ENCODE data around the gene FARP2.

The FARP2 gene

DNA sequence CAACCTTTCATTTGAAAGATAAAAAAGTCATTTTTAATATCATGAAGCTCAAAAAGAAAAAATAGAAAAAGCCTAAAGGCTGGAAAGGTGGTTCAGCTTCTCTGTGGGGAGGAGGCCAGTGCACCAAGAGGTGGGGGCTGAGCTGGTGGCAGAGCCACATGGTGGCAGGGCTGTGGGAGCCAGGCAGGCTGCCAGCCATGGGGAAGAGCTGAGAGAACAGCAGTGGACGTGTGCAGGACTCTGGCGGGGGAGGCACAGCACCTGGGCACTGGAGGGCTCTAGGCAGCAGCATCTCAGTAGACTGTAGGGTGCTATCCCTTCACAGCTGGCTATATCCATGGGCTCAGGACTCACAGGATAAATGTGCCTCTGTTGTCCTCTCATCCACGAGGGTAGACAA is 104.5 kb downstream of the FARP2 start:
- DNase-seq = no peak

DNA sequence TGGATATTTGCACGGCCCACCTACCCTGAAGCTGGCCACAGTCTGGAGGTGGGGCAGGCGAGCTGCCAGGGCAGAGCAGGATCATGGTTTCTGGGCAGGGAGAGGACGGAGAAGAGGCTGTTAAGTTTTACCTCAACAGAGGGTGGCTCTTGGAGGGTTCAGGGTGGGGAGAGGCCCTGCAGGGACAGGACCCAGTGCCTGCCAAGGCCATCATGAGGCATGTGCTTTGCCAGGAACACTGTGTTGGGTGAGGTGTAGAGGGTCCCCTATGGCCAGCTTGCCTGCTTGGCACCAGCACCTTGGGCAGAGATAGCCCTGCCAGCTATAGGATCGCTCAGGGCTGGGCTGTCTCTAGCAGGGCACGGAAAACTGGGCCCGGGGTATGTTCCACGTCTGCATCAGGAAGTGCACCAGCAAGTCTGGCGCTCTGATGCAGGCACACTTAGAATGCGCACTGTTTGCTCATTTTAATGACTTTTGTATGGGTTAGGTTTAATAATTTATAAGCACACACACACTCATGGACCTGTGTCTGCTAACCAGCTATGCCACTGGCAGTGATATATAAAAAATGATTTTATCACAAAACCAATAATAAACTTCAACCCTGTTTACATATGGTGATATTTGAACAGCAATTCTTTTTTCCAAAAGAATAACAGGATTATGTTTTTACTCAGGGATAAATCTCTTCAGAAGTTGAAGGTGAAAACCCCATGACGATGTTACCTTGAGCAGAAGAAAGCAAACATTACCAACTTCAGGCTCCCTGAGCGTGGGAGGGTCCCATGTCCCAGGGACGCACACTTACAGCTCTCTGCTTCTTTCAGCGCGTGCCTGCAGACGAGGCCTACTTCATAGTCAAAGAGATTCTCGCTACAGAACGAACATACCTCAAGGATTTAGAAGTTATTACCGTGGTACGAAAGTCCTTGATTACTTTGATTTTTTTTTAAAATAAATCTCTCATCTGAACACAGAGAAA is 105.9 kb downstream of the FARP2 start:
- DNase-seq = no peak

DNA sequence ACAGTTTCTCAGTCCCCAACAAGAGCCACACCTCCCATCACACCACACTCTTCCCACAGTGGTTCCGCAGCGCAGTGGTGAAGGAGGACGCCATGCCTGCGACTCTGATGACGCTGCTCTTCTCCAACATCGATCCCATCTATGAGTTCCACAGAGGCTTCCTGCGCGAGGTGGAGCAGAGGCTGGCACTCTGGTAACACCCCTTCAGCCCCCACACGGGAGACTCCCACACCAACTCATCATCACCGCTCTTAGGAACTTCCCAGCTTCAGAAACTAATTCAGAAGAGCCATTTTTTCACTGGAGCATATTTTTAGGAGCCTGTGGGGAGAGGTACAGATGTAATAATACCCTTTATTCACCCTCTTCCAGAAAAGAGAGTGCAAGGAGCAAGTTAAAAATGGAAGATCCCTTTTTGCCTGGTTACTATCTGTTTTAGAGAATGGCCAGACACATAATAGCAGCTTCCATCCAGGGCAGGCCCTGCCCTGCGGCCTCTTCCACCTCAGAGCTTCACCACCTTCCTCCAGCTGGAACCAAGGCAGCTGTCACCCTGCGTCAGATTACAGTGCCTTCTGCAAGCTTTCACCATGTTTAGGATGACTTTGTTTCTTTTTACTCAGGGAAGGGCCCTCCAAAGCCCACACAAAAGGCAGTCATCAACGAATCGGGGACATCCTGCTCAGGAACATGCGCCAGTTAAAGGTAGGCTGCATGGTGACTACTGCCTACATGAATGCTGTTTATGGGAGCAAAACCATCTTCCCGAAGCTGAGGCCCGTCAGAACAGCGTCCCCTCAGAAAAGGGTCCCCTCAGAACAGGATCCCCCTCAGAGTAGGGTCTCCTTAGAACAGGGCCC is 107.4 kb downstream of the FARP2 start:
- no peak for DNase-seq

DNA sequence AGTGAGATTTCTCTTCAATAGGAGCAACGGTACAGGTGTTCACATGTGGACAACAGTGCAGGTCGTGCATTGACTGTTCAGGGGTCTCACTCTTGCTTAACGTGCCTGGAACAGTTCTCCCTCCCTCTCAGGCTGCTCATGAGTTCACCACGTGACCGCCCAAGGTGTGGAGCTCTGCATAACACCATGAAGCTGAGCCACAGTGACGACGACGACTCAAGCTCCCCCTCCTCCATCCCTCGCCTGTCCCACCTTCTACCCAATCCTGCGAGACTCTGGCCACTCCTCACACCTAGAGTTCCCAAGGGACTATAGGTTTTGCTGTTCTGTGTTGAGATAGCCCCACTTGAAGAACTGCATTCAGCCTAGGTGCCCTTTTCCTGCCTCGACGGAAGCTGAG is 109.5 kb downstream of the FARP2 start:
- no peak for DNase-seq

- no peak for DNase-seq
Observed at GRCh38 chr2:241466230-241466629, 110.1 kb downstream of the FARP2 start.

DNA sequence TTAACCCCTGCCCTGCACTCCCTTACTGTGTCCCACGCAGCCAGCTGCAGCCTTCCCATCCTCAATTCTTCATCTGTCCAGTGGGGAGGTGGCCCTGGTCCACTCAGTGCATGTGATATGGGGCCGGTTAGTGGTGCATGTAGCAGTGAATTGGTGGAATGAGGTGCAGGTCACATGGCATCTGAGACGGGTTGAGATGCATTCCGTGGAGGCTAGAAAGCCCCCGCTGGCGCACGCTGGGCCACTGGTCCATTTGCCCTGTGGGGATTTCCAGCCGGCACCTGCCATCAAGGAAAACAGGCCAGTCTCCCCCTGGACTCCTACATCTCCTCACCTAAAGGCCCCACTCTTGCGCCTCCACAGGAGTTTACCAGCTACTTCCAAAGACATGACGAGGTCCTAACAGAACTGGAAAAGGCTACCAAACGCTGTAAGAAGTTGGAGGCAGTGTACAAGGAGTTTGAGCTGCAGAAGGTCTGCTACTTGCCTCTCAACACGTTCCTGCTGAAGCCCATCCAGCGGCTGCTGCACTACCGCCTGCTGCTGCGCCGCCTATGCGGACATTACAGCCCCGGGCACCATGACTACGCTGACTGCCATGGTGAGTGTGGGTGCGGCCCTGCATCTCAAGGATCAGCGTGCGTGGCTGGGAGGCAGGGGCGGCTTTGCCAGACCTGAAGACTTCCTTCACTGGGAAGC is 111.8 kb downstream of the FARP2 start:
- DNase-seq = no peak

GRCh38 chr2:241468476-241468781 is 112.3 kb downstream of the FARP2 start:
- DNase-seq = no peak

GRCh38 chr2:241469746-241470145 is 113.7 kb downstream of the FARP2 start:
- no peak for DNase-seq

GRCh38 chr2:241473399-241473798 is 117.3 kb downstream of the FARP2 start:
- DNase-seq = no peak

GRCh38 chr2:241475267-241475666 is 119.2 kb downstream of the FARP2 start:
- DNase-seq = no peak

DNA sequence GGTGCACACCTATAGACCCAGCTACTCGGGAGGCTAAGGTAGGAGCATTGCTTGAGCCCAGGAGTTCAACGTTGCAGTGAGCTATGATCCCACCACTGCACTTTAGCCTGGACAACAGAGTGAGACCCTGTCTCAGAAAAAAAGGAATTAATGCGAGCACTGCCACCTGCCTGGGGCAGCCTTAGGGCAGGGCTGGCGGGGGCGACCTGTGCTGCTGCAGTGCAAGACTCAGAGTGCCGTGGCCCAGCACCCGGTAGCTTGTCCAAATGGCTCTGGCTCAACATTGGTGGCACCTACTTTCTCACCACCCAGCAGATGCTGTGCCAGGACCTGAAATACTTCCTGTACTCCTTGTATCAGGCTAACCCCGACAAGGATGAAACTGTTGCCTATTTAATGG is 122.1 kb downstream of the FARP2 start:
- DNase-seq = no peak

DNA sequence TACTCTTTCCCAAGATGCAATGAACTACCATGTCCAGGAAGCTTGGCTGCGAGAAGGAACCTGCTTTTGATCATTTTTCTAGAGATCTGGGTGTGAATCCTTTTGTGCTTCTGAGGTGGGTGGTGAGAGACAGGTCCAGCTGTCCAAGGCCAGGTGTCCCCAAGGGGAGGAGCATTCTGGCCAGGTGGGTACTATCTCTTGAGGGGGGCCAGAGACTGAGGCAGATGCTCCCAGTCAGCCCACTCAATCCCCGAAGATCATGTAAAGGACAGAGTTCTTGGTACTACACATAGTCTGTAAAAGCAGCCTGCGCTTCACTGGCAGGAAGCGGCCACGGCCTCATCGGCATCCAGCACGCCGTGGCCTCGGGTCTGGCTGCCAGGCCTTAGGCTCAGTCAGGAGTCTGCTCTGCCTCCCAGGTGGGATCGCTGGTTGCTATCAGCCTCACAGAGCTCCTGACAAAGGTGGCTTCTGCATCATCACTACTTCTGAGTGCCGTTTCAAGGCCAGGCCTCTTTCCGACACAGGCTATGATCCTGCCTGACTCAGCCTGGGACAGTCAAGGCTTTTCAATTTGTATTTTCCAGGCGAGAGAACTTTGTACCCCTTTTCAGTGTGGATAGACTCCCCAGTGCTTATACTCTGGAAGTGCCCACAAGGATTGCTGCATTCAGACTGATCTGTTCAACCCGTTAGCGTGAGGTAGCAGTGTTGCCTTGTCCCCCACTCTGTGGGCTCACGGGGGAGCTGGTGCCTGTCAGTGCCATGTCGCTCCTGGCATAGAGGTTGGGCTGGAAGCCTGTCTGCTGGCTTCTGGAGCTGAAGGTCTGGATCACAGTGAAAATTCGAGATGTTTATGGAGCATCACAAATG is 123.2 kb downstream of the FARP2 start:
- DNase-seq = no peak

- DNase-seq = no peak
Observed at GRCh38 chr2:241481687-241482086, 125.6 kb downstream of the FARP2 start.

DNA sequence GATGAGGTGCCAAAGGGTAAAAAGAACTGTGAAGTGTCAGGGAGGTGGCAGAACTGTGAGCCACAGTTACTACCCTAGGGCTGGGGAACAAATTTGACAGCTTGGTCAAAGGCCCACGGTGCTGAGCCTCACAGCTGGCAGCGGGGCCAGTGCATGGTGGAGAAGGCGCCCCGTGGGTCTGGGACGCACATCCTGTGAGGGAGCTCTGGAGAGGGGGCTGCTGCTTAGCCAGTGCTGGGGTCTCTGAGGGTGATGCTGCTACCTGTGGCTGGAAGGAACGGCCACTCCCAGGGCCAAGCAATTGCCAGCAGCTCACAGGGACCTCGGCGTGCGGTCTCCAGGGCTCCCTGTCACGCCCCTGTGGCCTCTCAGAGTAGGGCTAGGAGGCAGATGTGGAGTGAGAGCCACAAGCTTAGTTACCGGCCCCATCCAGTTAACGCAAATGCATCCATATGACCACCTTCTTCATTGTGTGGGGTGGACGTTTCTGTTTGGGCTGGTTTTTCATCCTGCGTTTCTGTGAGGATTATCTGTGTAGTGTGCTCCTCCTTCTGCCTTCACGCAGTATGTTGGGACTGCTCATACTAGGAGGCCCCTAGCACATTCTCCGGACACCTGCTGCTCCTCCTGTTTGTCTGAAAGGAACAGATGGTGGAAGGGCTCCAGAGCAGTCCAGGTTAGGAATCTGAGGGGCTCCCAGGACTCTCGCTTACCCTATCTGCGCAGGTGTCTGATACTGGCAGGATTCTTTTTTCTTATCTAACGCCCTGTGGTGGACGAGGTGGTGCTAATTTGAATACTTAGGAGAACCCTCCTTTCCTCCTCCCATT is 126.3 kb downstream of the FARP2 start:
- no peak for DNase-seq

DNA sequence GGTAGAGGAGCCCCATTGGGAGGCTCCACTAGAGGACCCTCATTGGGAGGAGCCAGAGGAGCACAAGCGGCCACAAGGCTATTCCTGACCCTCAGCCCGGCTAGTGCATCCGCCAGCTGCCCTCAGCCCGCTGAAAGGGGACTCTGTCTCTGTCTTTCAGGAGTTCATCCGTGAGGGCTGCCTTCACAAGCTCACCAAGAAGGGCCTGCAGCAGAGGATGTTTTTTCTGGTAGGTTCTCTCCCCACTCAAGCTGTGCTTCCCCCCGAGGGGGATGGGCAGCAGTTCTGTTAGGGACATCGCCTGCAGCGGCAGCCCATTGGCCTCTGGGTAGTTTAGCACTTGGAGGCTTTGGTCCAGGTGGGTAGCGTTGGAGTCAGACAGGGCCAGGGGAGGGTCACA is 127.2 kb downstream of the FARP2 start:
- DNase-seq = no peak

DNA sequence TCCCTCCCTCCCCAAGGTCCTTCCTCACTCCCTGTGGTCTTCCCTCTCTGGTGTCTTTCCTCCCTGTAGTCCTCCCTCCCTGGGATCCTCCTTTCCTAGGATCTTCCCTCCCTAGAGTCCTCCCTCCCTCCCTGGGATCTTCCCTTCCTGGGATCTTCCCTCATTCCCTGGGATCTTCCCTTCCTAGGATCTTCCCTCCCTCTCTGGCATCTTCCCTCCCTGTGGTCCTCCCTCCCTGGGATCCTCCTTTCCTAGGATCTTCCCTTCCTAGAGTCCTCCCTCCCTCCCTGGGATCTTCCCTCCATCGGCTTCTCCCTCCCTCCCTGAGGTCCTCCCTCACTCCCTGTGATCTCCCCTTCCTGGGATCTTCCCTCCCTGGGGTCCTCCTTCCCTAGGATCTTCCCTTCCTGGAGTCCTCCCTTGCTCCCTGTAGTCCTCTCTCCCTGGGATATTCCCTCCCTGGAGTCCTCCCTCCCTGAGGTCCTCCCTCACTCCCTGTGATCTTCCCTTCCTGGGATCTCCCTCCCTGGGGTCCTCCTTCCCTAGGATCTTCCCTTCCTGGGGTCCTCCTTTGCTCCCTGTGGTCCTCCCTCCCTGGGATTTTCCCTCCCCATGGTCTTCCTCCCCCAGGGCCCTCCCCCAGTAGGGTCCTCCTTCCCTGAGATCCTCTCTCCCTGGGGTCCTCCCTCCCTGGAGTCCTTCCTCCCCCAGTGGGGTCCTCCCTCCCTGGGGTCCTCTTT is 129.3 kb downstream of the FARP2 start:
- no peak for DNase-seq

DNA sequence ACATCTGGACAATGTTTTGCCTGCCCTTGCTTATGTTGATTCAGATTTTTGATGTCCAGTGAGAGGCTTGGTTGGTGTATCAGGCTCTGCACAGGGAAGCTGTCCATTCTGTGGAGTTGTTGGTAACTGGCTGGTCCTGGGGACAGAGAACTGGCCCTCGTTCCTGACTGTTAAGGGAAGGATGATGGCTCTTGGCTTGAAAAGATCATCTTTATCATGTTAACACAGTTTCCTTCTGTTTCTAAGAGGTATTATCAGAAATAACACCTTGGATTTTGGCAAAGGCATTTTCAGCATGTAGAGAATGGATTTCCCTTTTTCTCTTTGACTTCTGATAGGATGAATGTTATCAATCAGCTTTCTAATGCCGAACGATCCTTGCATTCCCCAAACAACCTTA is 133.0 kb downstream of the FARP2 start:
- no peak for DNase-seq

GRCh38 chr2:241489733-241490680 is 133.9 kb downstream of the FARP2 start:
- no peak for DNase-seq

DNA sequence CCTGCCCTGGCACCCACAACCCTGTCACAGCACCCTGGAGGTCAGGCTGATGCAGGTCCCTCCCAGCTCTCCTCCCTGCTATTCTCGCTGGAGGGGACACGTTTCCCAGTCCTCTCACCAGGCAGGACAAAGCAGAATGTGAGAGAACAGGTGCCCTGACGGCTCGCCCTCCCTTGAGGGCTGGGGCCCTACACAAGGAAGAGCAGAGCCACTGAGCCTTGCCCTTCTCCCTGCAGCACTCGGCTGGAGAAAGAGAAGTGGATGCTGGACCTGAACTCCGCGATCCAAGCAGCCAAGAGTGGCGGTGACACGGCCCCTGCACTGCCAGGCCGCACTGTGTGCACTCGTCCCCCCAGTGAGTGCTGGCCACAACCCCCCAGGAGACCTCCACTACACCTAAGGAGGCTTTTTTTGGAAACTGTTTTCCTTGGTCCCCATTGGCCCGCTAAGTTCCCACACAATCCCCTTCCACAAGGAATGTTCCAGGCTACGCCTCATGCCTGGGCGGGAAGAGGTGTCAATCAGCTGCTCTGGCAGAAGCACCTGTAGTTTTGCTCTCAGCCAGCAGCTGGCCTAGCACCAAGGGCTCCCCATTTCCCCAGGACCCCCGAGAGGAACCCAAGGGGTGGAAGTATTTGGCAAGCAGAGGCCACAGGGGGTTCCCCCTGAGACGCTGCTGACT is 134.9 kb downstream of the FARP2 start:
- no peak for DNase-seq
